Activated T-cell treated with anti-CD3 and anti-CD28 coated beads for 1 hour (primary cell): ENCODE data around the gene GPR25.

Experiments used
- DNase-seq: peaks from one replicate; pipeline ENCODE4 v3.0.0-alpha.2; 2020; ENCODE audit warnings: low read depth

GPR25 gene

GRCh38 chr1:200872446-200873115 is at the start of gene GPR25:
TSS of gene GPR25 (plus strand) at chr1:200872981. CDS start at chr1:200873038, 57 bp downstream.
- DNase-seq: no peak

- DNase-seq: no peak
Observed at GRCh38 chr1:200831091-200831490, 41.7 kb upstream of the GPR25 start.

GRCh38 chr1:200834383-200834782 is 38.4 kb upstream of the GPR25 start:
- no peak for DNase-seq

GRCh38 chr1:200836213-200836612 is 36.6 kb upstream of the GPR25 start:
- no peak for DNase-seq

- no peak for DNase-seq
Observed at GRCh38 chr1:200837931-200838571, 34.7 kb upstream of the GPR25 start.

- DNase-seq: no peak
Observed at GRCh38 chr1:200838676-200839445, 33.9 kb upstream of the GPR25 start.

- DNase-seq: no peak
Observed at GRCh38 chr1:200845360-200845759, 27.4 kb upstream of the GPR25 start.

- DNase-seq: no peak
Observed at GRCh38 chr1:200846398-200846797, 26.4 kb upstream of the GPR25 start.

- no peak for DNase-seq
Observed at GRCh38 chr1:200849430-200849829, 23.4 kb upstream of the GPR25 start.

- DNase-seq: no peak
Observed at GRCh38 chr1:200850554-200850953, 22.2 kb upstream of the GPR25 start.

- no peak for DNase-seq
Observed at GRCh38 chr1:200856716-200857357, 15.9 kb upstream of the GPR25 start.

GRCh38 chr1:200857804-200858203 is 15.0 kb upstream of the GPR25 start:
- DNase-seq: no peak

GRCh38 chr1:200861937-200862647 is 10.7 kb upstream of the GPR25 start:
- no peak for DNase-seq

GRCh38 chr1:200862713-200863415 is 9.9 kb upstream of the GPR25 start:
- no peak for DNase-seq

- DNase-seq: no peak
Observed at GRCh38 chr1:200866116-200866515, 6.7 kb upstream of the GPR25 start.

GRCh38 chr1:200866521-200866920 is 6.3 kb upstream of the GPR25 start:
- DNase-seq: no peak

- no peak for DNase-seq
Observed at GRCh38 chr1:200867018-200867811, 5.6 kb upstream of the GPR25 start.

- DNase-seq: no peak
Observed at GRCh38 chr1:200869376-200869752, 3.4 kb upstream of the GPR25 start.

- DNase-seq: no peak
Observed at GRCh38 chr1:200869753-200870391, 2.9 kb upstream of the GPR25 start.

GRCh38 chr1:200873116-200873670 is 412 bp downstream of the GPR25 start:
- no peak for DNase-seq
